Activated CD4-positive, alpha-beta T cell treated with anti-CD3 and anti-CD28 coated beads, Interleukin-2, amount 10 ng/mL, durations not matched to agents 7 days and 5 days (primary cell): ENCODE measurements around the gene GFER. TPM values are rescaled to one million over a fixed set of nuclear protein-coding genes. Genes with fewer than 3 reads are reported as not detected.

ENCODE experiments used
- CTCF ChIA-PET: fragments of 350-600 bp; sonication (Branson Sonifier 250); formaldehyde crosslinking; loops from one replicate; lab custom pipeline; 2021; ENCODE audit warnings: antibody characterized with exemption; lab: Charles Lee
- POLR2A ChIA-PET: fragments of 350-600 bp; sonication (Branson Sonifier 250); formaldehyde crosslinking; loops from one replicate; lab custom pipeline; 2021; ENCODE audit warnings: antibody characterized with exemption; lab: Charles Lee
- DNase-seq: peaks from one replicate; pipeline ENCODE4 v3.0.0-alpha.2; 2020
- H3K27ac Mint-ChIP-seq: one replicate; pipeline ENCODE4 v1.8.0; 2021; ENCODE audit warnings: mild to moderate bottlenecking, moderate library complexity, mixed read lengths
- H3K27me3 Mint-ChIP-seq: one replicate; pipeline ENCODE4 v1.8.0; 2021; ENCODE audit warnings: mixed read lengths
- H3K36me3 Mint-ChIP-seq: one replicate; pipeline ENCODE4 v1.8.0; 2021; ENCODE audit warnings: low read depth, mixed read lengths
- H3K4me1 Mint-ChIP-seq: one replicate; pipeline ENCODE4 v1.8.0; 2021; ENCODE audit warnings: mixed read lengths
- H3K4me3 Mint-ChIP-seq: one replicate; pipeline ENCODE4 v1.8.0; 2021; ENCODE audit warnings: mild to moderate bottlenecking, moderate library complexity, mixed read lengths
- H3K9me3 Mint-ChIP-seq: one replicate; pipeline ENCODE4 v1.8.0; 2021; ENCODE audit warnings: mixed read lengths
- total RNA-seq, 2 experiments: library from RNA; stranded (reverse); gene quantifications; one replicate each; pipeline ENCODE4 v1.2.3, GENCODE V29; 2021

The GFER gene
- total RNA-seq, 2 experiments from 2014 or later = 23.8 to 25.2 TPM

DNA sequence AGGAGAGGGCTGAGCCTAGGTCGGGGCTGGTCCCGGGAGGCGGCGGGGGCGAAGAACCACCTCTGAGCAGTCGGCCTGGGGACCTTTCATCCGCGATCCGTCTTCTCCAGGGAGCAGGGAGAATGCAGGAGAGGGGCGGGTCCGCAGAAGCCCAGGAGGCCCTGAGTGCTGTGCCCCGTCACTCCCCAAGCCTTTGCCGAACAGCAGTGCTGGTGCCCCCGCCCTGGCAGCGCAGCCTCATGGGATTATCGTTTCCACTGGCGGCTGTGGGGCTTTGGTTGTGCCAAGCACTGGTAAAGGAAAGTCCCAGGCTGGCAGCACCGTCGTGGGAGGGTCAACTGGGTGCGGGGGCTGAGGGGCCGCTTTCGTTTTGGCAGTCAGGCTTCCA lies 11.5 kb upstream of the GFER start:
- Mint-ChIP-seq H3K27me3 (no peaks in the 10 kb centered on the region), H3K4me3 (peak overlapping the region; percentile 91), H3K9me3 (no peaks in the 10 kb centered on the region), H3K4me1 (peaks cover 21% of the 10 kb centered on the region), H3K36me3 (peaks cover 7% of the 10 kb centered on the region), H3K27ac (peak overlapping the region; percentile 99)
- ChIA-PET POLR2A (no interaction called here), CTCF (no interaction called here)
- no peak for DNase-seq

DNA sequence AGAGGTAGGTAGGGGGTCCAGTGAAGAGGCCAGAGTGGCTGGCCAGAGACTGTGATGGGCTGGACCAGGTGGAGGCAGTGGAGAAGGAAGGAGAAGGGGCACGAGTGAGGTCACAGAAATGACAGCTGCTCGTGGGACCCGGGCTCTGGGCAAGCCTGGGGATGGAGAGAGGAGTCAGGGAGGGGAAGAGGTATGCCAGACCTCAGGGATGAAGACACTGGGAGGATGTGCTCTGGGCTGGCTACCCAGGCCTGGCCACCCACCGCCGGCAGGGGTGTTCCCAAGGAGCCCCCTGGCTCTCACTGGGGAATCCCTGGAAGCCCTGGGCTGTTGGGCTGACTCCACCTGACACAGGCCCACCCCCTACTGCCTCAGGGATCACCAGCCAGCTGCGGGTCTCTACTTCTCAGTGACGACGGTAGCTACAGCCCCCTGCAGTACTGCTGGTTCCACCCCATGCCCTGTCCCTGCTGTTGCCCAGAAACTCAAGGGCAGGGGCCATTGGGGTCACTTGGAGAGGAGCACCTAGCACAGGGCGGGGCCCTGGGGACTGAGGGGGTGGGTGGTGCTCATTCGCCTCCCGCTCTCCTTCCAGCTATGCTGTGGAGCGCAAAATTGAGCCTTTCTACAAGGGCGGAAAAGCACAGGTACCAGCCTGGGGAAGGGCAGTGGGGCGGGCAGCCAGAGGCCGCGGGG lies 10.4 kb upstream of the GFER start:
- H3K4me1 Mint-ChIP-seq = peaks cover 21% of the 10 kb centered on the region

DNA sequence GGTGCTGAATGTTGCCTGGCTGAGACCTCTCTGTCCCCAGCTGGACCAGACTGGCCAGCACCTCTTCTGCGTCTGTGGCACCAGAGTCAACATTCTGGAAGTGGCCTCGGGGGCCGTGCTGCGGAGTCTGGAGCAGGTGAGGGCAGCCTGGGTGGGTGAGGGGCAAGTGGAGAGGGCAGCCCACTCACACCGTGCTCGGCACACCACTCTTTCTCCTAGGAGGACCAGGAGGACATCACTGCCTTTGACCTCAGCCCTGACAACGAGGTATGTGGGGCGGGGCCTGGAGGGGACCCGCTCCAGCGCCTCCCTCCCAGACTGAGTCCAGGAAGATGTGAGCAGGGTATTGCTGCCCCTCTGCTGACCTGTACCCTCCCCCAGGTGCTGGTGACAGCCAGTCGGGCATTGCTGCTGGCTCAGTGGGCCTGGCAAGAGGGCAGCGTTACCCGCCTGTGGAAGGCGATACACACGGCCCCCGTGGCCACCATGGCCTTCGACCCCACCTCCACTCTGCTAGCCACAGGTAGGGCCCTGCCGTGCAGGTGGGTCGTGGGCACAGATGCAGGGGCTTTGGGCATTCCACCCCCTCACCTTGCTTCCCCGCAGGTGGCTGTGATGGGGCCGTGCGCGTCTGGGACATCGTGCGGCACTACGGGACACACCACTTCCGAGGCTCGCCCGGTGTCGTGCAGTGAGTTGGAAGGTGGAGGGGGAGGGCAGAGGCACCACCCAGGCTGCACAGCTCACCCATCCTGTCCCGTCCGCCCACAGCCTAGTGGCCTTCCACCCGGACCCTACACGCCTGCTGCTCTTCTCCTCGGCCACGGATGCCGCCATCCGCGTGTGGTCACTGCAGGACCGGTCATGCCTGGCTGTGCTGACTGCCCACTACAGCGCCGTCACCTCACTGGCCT lies 9.6 kb upstream of the GFER start:
- no peaks in the 10 kb centered on the region for H3K27me3 Mint-ChIP-seq
- no peaks in the 10 kb centered on the region for H3K9me3 Mint-ChIP-seq
- ChIA-PET CTCF (no interaction called here), POLR2A (no interaction called here)
- no peak for DNase-seq
- H3K4me3 Mint-ChIP-seq = no peak overlapping the region
- no peak overlapping the region for H3K27ac Mint-ChIP-seq
- H3K36me3 Mint-ChIP-seq = peaks cover 8% of the 10 kb centered on the region
- peaks cover 21% of the 10 kb centered on the region for H3K4me1 Mint-ChIP-seq

More for the DNA sequence above, 10.4 kb upstream of the GFER start:
- CTCF ChIA-PET = no interaction called here
- Mint-ChIP-seq H3K36me3 (peaks cover 7% of the 10 kb centered on the region), H3K27ac (peak overlapping the region; percentile 62), H3K27me3 (no peaks in the 10 kb centered on the region), H3K4me3 (peak overlapping the region; percentile 48), H3K9me3 (no peaks in the 10 kb centered on the region)
- DNase-seq = no peak
- POLR2A ChIA-PET = no interaction called here

DNA sequence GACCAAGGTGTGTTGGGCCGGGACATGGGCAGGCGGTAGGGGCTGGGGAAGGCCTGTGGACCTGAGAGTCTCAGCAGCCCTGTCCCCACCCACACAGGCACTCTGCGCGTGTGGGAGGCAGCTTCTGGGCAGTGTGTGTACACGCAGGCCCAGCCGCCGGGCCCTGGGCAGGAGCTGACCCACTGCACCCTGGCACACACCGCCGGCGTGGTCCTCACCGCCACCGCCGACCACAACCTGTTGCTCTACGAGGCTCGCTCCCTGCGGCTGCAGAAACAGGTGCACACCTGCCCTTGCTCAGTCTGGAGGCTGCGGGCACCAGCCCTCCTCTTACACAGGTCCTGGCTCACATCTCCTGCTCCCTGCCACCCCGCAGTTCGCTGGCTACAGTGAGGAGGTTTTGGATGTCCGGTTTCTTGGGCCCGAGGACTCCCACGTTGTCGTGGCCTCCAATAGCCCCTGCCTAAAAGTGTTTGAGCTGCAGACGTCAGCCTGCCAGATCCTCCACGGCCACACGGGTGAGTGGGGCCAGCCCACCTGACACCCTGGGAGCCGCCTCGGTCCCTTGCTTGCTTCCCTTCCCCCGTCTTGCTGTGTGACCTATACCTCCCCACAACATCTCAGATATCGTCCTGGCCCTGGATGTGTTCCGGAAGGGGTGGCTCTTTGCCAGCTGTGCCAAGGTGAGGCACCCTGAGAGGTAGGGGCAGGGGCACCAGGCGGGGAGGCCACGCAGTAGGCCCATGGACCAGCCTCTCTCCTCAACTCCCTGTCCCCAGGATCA lies 8.4 kb upstream of the GFER start:
- peaks cover 9% of the 10 kb centered on the region for H3K36me3 Mint-ChIP-seq
- no peak overlapping the region for H3K4me3 Mint-ChIP-seq
- no peak overlapping the region for H3K27ac Mint-ChIP-seq
- H3K9me3 Mint-ChIP-seq = no peaks in the 10 kb centered on the region
- H3K27me3 Mint-ChIP-seq = peaks cover 5% of the 10 kb centered on the region
- DNase-seq = no peak
- ChIA-PET CTCF (no interaction called here), POLR2A (no interaction called here)
- peaks cover 19% of the 10 kb centered on the region for H3K4me1 Mint-ChIP-seq

DNA sequence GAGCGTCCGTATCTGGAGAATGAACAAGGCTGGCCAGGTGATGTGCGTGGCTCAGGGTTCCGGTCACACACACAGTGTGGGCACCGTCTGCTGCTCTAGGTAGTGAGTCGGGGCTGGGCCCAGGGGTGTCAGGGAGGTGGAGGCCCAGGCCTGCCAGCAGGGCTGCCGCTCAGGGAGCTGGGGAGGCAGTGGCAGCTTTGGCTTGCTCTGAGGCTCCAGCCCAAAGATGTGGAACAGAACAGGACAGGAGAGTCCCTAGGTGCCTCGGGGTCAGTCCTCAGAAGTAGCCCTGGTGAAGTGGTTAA lies 7.8 kb upstream of the GFER start:
- H3K4me1 Mint-ChIP-seq = peaks cover 14% of the 10 kb centered on the region
- POLR2A ChIA-PET = no interaction called here
- H3K4me3 Mint-ChIP-seq = no peak overlapping the region
- no peak overlapping the region for H3K27ac Mint-ChIP-seq
- H3K36me3 Mint-ChIP-seq = peaks cover 9% of the 10 kb centered on the region
- H3K9me3 Mint-ChIP-seq = no peaks in the 10 kb centered on the region
- DNase-seq = no peak
- H3K27me3 Mint-ChIP-seq = peaks cover 11% of the 10 kb centered on the region
- CTCF ChIA-PET = no interaction called here

DNA sequence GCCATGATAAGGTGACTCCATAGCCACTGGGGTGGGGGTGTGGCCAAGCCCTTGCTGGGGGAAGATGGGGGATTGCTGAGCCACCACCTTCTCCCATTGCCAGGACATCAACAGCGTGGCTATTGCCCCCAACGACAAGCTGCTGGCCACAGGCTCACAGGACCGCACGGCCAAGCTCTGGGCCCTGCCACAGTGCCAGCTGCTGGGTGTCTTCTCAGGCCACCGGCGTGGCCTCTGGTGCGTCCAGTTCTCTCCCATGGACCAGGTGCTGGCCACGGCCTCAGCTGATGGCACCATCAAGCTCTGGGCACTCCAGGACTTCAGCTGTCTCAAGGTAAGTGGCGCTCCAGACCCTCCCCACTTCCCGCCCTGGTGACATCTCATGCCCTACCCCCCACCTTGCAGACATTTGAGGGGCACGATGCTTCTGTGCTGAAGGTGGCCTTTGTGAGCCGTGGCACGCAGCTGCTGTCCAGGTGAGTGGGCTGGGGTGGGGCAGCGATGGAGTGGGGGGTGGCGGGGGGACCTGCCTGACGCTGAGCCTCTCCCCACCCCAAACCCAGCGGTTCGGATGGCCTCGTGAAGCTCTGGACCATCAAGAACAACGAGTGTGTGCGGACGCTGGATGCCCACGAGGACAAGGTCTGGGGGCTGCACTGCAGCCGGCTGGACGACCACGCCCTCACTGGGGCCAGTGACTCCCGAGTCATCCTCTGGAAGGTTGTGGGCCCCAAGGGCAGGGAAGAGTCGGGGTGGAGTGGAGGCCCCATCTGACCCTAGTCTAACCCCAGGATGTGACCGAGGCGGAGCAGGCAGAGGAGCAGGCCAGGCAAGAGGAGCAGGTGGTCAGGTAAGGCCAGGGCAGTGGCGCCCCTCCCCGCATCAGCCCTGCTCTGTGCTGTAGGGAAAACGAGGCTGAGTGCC lies 6.8 kb upstream of the GFER start:
- Mint-ChIP-seq H3K27ac (no peak overlapping the region), H3K4me3 (no peak overlapping the region), H3K9me3 (no peaks in the 10 kb centered on the region), H3K4me1 (peaks cover 6% of the 10 kb centered on the region), H3K27me3 (peaks cover 21% of the 10 kb centered on the region), H3K36me3 (peaks cover 6% of the 10 kb centered on the region)
- DNase-seq = no peak
- ChIA-PET POLR2A (no interaction called here), CTCF (no interaction called here)

DNA sequence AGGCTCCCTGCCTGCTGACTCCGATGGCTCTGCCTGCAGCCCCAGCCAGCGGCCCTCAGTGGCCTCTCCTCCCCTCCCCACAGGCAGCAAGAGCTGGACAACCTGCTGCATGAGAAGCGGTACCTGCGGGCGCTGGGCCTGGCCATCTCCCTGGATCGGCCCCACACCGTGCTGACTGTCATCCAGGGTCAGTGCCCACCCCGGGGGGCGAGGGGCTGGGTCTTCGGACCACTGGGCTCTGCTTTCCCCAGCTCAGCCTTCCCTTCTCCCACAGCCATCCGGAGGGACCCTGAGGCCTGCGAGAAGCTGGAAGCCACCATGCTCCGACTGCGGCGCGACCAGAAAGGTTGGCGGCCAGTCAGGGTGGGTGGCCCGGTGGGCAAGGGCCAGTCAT lies 6.1 kb upstream of the GFER start:
- CTCF ChIA-PET = interaction anchor here (0.8 kb wide), 1 partner anchor 13 kb away, joined by 4 read pairs; the partner anchor contains the start of gene RPS2

DNA sequence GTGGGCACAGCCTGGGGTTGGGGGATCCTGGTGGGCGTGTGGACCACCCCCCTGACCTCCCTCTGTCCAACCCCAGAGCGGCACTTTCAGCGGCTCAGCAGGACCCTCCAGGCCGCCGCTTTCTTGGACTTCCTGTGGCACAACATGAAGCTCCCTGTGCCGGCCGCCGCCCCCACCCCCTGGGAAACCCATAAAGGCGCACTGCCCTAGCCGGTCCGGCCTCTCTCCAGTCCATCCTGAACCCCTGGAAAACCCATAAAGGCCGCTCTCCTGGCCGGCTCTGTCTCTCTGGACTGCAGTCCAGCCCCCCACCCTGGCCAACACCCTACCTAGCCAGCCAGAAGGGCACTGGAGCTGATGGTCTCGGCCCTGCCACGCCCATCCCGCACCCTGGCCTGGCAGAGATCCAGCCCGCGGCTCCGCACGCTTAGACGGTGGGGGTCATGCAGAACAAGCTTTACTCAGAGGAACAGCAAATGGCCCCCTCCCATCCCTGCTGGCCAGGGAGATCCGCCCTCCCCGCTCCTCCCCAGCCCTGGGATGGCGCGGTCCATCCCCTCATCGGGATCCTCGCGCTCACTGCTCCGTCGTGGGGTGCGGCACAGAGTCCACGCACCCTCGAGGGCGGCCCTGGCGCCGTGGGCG lies 5.4 kb upstream of the GFER start:
- Mint-ChIP-seq H3K27me3 (peaks cover 31% of the 10 kb centered on the region), H3K27ac (no peak overlapping the region), H3K9me3 (no peaks in the 10 kb centered on the region), H3K4me3 (no peak overlapping the region), H3K4me1 (peaks cover 9% of the 10 kb centered on the region), H3K36me3 (peaks cover 6% of the 10 kb centered on the region)
- ChIA-PET CTCF (interaction anchor here (0.8 kb wide), 2 partner anchors 14 to 162 kb away, joined by 3 to 4 read pairs; partner anchors contain the start of gene RPS2), POLR2A (no interaction called here)
- no peak for DNase-seq

More for the DNA sequence above, 6.1 kb upstream of the GFER start:
- no peaks in the 10 kb centered on the region for H3K9me3 Mint-ChIP-seq
- POLR2A ChIA-PET = no interaction called here
- H3K4me3 Mint-ChIP-seq = no peak overlapping the region
- H3K27me3 Mint-ChIP-seq = peaks cover 27% of the 10 kb centered on the region
- no peak for DNase-seq
- H3K36me3 Mint-ChIP-seq = peaks cover 6% of the 10 kb centered on the region
- H3K4me1 Mint-ChIP-seq = peaks cover 7% of the 10 kb centered on the region
- no peak overlapping the region for H3K27ac Mint-ChIP-seq

DNA sequence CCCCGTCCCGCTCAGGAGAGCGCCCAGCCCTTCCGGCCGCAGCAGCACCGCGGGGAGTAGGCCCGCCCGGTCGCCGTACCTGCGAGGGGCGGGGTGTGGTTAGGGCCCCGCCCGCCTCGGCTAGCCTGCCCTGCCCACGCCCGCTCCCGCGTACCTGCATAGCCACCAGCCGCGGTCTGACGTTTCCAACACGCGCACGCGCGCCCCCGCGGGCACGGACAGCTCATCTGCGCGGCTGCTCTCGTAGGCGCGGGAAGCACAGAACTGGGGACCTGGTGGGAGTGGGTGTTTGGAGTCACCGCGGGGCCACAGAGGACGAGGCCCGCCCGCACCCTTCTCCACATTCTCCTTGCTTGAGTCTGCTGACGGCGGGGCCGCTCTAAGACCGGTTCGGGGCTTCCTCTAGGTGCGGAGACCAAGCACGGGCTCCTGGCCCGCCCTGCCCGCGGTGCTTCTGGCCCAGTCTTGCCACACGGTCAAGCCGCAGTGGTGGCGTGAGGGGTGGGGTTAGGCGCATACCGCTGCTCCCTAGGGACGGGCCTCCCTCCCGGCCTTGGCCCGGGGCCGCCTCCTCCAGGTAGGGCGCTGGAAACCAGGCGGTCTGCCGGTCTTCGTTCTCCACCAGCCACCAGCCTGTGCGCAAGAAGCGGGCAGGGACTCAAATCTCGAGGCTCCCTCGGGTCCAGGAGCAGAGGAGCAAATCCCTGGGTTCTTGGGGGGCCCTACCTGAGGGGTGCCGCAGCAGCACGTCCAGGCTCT lies 4.5 kb upstream of the GFER start:
- Mint-ChIP-seq H3K27me3 (peaks cover 31% of the 10 kb centered on the region), H3K9me3 (no peaks in the 10 kb centered on the region), H3K27ac (no peak overlapping the region), H3K4me3 (no peak overlapping the region), H3K4me1 (peaks cover 9% of the 10 kb centered on the region), H3K36me3 (peaks cover 6% of the 10 kb centered on the region)
- ChIA-PET CTCF (no interaction called here), POLR2A (no interaction called here)
- DNase-seq = no peak

DNA sequence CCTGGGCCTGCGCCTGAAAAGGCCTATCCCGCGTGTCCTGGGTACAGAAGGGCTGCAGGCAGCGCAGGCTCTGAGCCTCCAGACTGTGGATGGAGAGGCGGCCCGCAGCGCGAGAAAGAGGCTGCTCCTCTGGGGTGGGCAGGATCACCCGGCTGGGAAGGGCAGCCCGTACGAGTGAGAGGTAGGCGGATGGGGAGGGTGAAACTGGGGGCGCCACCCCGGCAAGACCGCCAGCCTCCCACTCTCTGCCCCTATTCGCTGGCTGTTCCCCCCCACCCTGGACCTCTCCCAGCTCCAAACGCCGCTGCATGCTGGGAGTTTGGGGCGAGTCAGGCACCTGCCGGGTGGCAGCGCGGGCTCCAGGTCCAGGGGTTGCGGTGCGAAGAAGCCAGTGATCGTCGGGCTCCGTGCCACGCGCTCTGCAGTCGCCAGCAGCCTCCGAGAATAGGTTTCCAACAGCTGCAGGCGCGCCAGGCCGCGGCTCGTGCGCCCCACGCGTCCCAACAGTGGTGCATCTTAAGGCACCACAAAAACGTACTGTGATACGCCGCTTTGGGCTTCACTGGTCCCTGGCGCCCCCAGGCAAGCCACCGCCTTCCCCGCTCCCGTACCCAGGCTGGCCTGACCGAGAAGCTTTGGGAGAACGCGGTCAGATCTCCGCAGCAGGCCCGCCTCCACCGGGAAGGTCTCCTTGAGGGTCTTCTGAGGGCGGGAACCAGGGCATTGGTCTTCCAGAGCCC lies 3.8 kb upstream of the GFER start:
- peaks cover 31% of the 10 kb centered on the region for H3K27me3 Mint-ChIP-seq
- H3K9me3 Mint-ChIP-seq = no peaks in the 10 kb centered on the region
- POLR2A ChIA-PET = no interaction called here
- H3K4me3 Mint-ChIP-seq = no peak overlapping the region
- H3K4me1 Mint-ChIP-seq = peaks cover 15% of the 10 kb centered on the region
- H3K27ac Mint-ChIP-seq = no peak overlapping the region
- peaks cover 6% of the 10 kb centered on the region for H3K36me3 Mint-ChIP-seq
- CTCF ChIA-PET = interaction anchor here (1.2 to 2.0 kb wide), 2 partner anchors 9 to 24 kb away, joined by 5 to 7 read pairs; partner anchors contain the start of gene TBL3
- DNase-seq = no peak

DNA sequence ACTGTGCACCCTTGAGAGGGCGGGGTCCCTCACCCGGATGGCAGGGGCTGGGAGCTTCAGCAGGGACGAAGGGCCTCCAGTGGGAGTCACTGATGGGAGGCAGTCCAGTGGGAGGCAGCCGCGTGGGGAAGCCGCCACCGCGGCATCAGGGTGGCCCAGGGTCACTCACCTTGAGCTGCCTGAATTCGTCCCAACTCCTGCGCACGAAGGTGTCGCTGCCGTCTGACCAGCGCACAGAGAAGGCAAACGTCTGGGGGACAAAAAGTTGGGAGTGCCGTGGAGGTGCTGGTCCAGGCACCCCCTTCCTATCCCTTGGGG lies 3.3 kb upstream of the GFER start:
- no peak overlapping the region for H3K4me3 Mint-ChIP-seq
- H3K27me3 Mint-ChIP-seq = peaks cover 31% of the 10 kb centered on the region
- H3K4me1 Mint-ChIP-seq = peaks cover 16% of the 10 kb centered on the region
- POLR2A ChIA-PET = no interaction called here
- CTCF ChIA-PET = interaction anchor here (0.7 to 2.0 kb wide), 3 partner anchors 9 to 299 kb away, joined by 5 to 7 read pairs (median 5); partner anchors contain the start of gene TBL3
- no peaks in the 10 kb centered on the region for H3K9me3 Mint-ChIP-seq
- H3K27ac Mint-ChIP-seq = no peak overlapping the region
- no peak for DNase-seq
- H3K36me3 Mint-ChIP-seq = peaks cover 6% of the 10 kb centered on the region
